Heart right ventricle (tissue), 16 donors: ENCODE measurements around the gene RPS3. TPM values are rescaled to one million over a fixed set of nuclear protein-coding genes. Genes with fewer than 3 reads are reported as not detected.

Experiments
- ATAC-seq, 8 donors: fragments of 200-7000 bp; cut with Tn5 transposase; one replicate each; pipeline ENCODE4 v1.9.1; 2020; ENCODE audit warnings: mild to moderate bottlenecking in 8 of 8, moderate library complexity in 8 of 8, moderate number of reproducible peaks in 1 of 8
- DNase-seq, 2 donors: peaks; one replicate each; pipeline ENCODE4 v3.0.0-alpha.2; 2020
- H3K27ac ChIP-seq, 10 donors: fragments of 200-600 bp; sonication (generic) in 2 of 10; one replicate each; pipeline versions ENCODE4 v1.5.0 to v1.8.0; 2020 to 2022; ENCODE audit warnings: mild to moderate bottlenecking in 3 of 10
- H3K27me3 ChIP-seq, 7 donors: fragments of 200-600 bp; one replicate each; pipeline ENCODE4 v1.8.0; 2021 to 2022; ENCODE audit warnings: mild to moderate bottlenecking in 2 of 7
- H3K36me3 ChIP-seq, 9 donors: fragments of 200-600 bp; sonication (generic) in 1 of 9; one replicate each; pipeline versions ENCODE4 v1.5.0 to v1.8.0; 2020 to 2022; ENCODE audit warnings: mild to moderate bottlenecking in 2 of 9
- H3K4me1 ChIP-seq, 9 donors: fragments of 200-600 bp; sonication (generic) in 1 of 9; one replicate each; pipeline versions ENCODE4 v1.5.0 to v1.8.0; 2020 to 2022; ENCODE audit warnings: mild to moderate bottlenecking in 4 of 9
- H3K4me3 ChIP-seq, 10 donors: fragments of 200-600 bp; sonication (generic) in 2 of 10; one replicate each; pipeline versions ENCODE4 v1.5.0 to v1.8.0; 2020 to 2022; ENCODE audit warnings: mild to moderate bottlenecking in 7 of 10, moderate library complexity in 2 of 10
- H3K9me3 ChIP-seq, 11 donors: fragments of 200-600 bp in 10 of 11; sonication (generic) in 2 of 11; one replicate each; pipeline versions ENCODE4 v1.5.0 to v1.8.0; 2013 to 2022; ENCODE audit warnings: mild to moderate bottlenecking in 2 of 11, control low read depth in 1 of 11, moderate library complexity in 1 of 11
- WGBS, 2 donors: extraction: QIAGEN DNeasy Blood & Tissue Kit; methylation state at CpG; one replicate each; pipeline ENCODE4 v1.1.7; 2013; ENCODE audit warnings: inconsistent platforms in 1 of 2; 5-methylcytosine and 5-hydroxymethylcytosine counted together
- intact Hi-C, 10 donors: fragments of 100-400 bp; cut with DNase I; formaldehyde crosslinking; loops; one replicate each; pipeline versions ENCODE4 v1.11.1 to v1.14.2; 2022
- polyA plus RNA-seq, 2 donors: library from polyadenylated mRNA; stranded (reverse); fragments of 200-250 nt; gene quantifications; one replicate each; pipeline ENCODE4 v1.2.3, GENCODE V29; 2013
- total RNA-seq, 10 donors: library from RNA; stranded (reverse); fragmentation: NEBNext Ultra II Directional in 3 of 10; extraction: Animal tissue kit (Norgen Biotek cat#: 25700) in 3 of 10; gene quantifications; one replicate each; pipeline versions ENCODE4 v1.2.1 to v1.2.4, GENCODE V29; 2021 to 2023
- TF ChIP-seq, protein P1 (sequence below), 9 donors: fragments of 200-600 bp; sonication (generic) in 2 of 9; IDR thresholded peaks; one replicate each; pipeline versions ENCODE4 v1.5.0 to v1.8.0; 2021 to 2022; ENCODE audit warnings: antibody characterized with exemption in 9 of 9, mild to moderate bottlenecking in 5 of 9, moderate library complexity in 1 of 9
- donor health status: Arrhythmogenic right ventricular cardiomyopathy.
- donor health status: ischemic (EF 13 %, LVEDD 7.1; RV severe dilation, severe dysfunction).
- donor health status: healthy with polysubstance abuse.
- donor health status: DM: no; HTN: yes; CAD: no.
- donor health status: DM: no; HTN: no; CAD: no.
- donor health status: ischemic (EF 25% LVEDD 6.9; RV normal size, moderate dysfunction).
- donor health status: ischemic (EF 25% LVEDD 5.7; RV mildly dilated, moderate dysfunction).
- donor health status: healthy.
- donor health status: DM: yes; HTN: yes; CAD: no.
- donor health status: Ischemic cardiomyopathy.
- donor health status: ischemic (EF 35%, LVEDD 5.7; RV mildly dilated, moderate dysfunction).
- donor health status: nonischemic (EF 11% LVEDD 7.7; RV severe dilation, severe dysfunction).
- donor health status: DM: yes; HTN: yes; CAD: no.
- donor health status: PGD.
- donor health status: ischemic (EF 29% LVEDD 5.4; RV normal size, mild dysfunction).
- donor health status: nonischemic (EF 23%, LVEDD 6.1; RV moderate dilation, normal function).

RPS3 gene
- total and polyA plus RNA-seq, 12 donors = 698 to 1,945 (median 939) TPM

DNA sequence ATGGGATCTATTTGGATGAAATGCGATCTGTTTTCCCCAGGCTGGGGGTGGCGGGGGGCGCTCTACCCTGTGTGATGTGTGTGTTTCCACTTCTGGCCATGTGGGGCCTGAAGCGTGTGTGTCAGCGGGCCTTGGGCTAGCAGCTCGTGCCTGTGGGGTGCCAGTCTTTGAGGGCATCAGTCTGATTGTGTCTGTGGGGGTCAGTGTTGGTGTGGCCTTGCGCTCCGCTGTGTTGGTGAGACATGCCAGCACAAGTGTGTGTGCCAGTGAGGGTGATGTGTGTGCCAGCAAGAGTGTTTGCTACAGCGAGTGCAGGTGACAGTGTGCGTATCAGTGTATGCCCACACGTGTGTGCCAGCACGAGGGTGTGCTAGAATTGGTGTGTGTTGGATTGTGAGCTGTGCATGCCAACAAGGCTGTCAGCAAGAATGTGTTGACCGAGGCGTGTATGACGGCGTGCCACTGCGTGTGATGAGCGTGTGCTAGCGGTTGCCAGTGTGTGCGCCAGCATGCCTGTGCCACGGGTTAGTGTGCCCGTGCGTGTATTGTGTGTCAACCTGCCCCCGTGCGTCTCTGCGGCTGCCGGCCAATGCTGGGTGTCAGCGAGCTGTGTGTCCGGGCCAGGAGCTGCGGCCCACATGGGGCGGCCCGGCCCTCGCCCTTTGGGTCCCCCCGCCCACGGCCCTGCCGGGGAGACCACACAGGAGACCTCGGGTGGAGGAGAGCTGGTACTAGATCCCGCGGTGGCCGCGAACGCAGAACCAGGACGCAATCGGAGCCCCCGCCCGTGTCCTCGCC, 48.4 kb upstream of the RPS3 start:
- Histone ChIP-seq H3K27ac (peak overlapping the region; percentile 57 to 95 (median 92)), H3K36me3 (peaks cover 0 to 11% (median 0%) of the 10 kb centered on the region in 9 donors), H3K4me1 (peaks cover 32 to 69% (median 53%) of the 10 kb centered on the region in 9 donors), H3K27me3 (no peaks in the 10 kb centered on the region), H3K9me3 (no peaks in the 10 kb centered on the region), H3K4me3 (peak overlapping the region; percentile 62 to 91 (median 81))
- peak in 1 of 2 donors; percentile 57 for DNase-seq
- intact Hi-C loops = no loop called here
- peak; percentile 9 to 49 (median 30) for ATAC-seq
- 8 to 14% methylated on average over 47 of the region's 47 CpGs for WGBS, 2 donors
- TF ChIP-seq, protein P1, sequence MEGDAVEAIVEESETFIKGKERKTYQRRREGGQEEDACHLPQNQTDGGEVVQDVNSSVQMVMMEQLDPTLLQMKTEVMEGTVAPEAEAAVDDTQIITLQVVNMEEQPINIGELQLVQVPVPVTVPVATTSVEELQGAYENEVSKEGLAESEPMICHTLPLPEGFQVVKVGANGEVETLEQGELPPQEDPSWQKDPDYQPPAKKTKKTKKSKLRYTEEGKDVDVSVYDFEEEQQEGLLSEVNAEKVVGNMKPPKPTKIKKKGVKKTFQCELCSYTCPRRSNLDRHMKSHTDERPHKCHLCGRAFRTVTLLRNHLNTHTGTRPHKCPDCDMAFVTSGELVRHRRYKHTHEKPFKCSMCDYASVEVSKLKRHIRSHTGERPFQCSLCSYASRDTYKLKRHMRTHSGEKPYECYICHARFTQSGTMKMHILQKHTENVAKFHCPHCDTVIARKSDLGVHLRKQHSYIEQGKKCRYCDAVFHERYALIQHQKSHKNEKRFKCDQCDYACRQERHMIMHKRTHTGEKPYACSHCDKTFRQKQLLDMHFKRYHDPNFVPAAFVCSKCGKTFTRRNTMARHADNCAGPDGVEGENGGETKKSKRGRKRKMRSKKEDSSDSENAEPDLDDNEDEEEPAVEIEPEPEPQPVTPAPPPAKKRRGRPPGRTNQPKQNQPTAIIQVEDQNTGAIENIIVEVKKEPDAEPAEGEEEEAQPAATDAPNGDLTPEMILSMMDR (IDR thresholded peaks at IDR 0.05) = peak in 2 of 9 donors; percentile 6 to 24

DNA sequence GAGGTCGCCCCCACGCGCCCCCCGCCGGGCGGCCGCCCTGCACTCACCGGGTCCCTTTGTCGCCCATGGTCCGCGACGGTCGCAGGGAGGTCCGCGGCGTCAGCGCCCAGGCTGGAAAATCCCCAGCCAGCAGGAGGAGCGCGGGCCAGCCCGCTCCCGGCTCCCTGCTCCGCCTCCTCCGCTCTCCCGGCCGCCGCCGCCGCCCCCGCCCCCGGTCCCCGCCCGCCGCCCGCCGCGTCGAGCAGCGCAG, 47.9 kb upstream of the RPS3 start, which contains the start of gene ARRB1:
Gene ARRB1 (minus strand): TSS at position 121 of the 250 bp plus-strand sequence. CDS start 54 bp downstream, at position 67.
- H3K36me3 ChIP-seq = peaks cover 0 to 11% (median 0%) of the 10 kb centered on the region in 9 donors
- H3K9me3 ChIP-seq = no peaks in the 10 kb centered on the region
- intact Hi-C loops = no loop called here
- H3K27me3 ChIP-seq = no peaks in the 10 kb centered on the region
- H3K4me3 ChIP-seq = peak within 1 kb of the TSS; percentile 62 to 91 (median 81)
- TF ChIP-seq, protein P1 (IDR thresholded peaks at IDR 0.05) = peak in 3 of 9 donors; percentile 32 to 41 (median 34)
- peak within 1 kb of the TSS; percentile 57 to 95 (median 92) for H3K27ac ChIP-seq
- WGBS, 2 donors = 0% methylated on average over 9 to 38 of the region's 38 CpGs
- DNase-seq (no peak), ATAC-seq (peak in 6 of 8 donors; percentile 51 to 85 (median 71))
- peaks cover 26 to 64% (median 52%) of the 10 kb centered on the region in 9 donors for H3K4me1 ChIP-seq

DNA sequence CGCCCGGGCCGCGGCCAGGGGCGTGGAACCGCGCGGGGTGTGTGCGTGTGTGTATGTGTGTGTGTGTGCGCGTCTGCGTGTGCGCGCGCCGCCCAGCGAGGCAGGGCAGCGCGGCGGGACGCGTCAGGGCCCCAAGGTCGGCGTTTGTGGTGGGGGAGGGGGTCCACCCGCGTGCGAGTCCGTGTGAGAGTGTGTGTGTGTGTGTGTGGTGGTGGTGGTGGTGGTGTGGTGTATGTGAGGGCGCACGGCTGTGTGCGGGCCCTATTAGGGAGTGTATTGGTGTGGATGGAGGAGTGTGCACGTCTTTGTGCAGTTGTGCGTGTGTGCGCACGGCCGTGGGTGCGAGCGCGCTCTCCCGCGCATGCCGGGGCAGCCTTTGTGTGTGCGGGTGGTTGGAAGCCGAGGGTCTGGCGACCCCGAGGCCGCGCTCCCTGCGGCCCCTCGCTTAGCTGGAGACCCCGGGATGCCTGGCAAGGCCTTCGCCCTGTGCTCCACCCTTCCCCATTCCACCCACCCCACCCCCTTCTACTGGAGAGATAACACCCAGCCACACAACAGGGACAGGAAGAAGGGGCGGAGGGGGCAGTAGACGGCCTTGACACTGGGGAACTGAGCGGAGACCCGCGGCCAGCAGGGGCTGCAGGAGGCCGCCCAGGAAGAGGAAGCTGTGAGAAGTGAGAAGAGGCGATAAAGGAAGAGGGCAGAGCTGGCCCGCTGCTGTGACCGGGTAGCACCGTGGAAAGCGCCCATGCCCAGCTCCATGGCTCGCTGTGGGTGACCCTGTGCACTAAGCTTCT, 47.3 kb upstream of the RPS3 start:
- H3K27ac ChIP-seq = peak overlapping the region; percentile 57 to 95 (median 92)
- peaks cover 0 to 11% (median 0%) of the 10 kb centered on the region in 9 donors for H3K36me3 ChIP-seq
- H3K27me3 ChIP-seq = no peaks in the 10 kb centered on the region
- no peaks in the 10 kb centered on the region for H3K9me3 ChIP-seq
- H3K4me3 ChIP-seq = peak overlapping the region; percentile 38 to 91 (median 81)
- ATAC-seq = peak; percentile 38 to 80 (median 55)
- TF ChIP-seq, protein P1 (IDR thresholded peaks at IDR 0.05) = peak in 3 of 9 donors; percentile 16 to 34 (median 28)
- peak; percentile 76 to 83 for DNase-seq
- 1% methylated on average over 58 to 64 of the region's 64 CpGs for WGBS, 2 donors
- H3K4me1 ChIP-seq = peaks cover 22 to 59% (median 47%) of the 10 kb centered on the region in 9 donors
- intact Hi-C loops = no loop called here

DNA sequence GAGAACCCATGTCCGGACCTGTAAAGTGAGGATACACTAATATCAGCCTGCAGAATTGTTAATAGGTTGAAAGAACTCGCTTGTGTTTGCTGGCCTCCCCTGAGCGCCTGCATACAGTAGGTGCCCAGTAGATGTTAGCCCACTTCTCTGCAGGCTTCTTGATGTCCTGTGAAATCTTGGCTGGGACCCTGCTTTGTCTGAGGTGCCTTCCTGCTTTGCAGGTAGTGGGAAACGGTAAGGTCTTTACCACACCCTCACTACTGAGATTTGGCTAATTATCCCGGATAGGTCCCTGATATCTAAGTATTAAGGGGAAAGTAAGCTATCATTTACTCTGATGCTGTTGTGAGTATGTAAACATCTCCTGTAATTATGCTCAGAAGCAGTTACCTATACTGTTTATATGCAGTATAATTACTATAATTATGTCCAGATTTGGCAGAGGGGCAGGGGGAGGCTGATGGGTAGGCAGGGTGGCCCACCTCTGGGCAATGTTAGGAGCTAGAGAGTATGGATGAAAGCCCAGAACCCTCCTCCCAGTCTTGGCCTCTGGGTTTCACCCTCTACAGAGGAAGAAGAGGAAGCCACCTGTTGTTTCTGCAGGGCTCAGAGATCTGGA, 46.6 kb upstream of the RPS3 start:
- Histone ChIP-seq H3K36me3 (peaks cover 0 to 11% (median 0%) of the 10 kb centered on the region in 9 donors), H3K4me1 (peaks cover 22 to 52% (median 40%) of the 10 kb centered on the region in 9 donors), H3K4me3 (peak overlapping the region; percentile 38 to 91 (median 81)), H3K27me3 (no peaks in the 10 kb centered on the region), H3K27ac (peak overlapping the region; percentile 57 to 95 (median 92)), H3K9me3 (no peaks in the 10 kb centered on the region)
- DNase-seq (no peak), ATAC-seq (no peak)
- TF ChIP-seq, protein P1 (IDR thresholded peaks at IDR 0.05) = peak in 1 of 9 donors; percentile 1
- WGBS, 2 donors = 37 to 40% methylated on average over 5 of the region's 5 CpGs
- intact Hi-C loops = no loop called here
